ENCODE results near the gene SORD.
"Not testable (repeated sequence)": the region's sequence is repeated elsewhere in the genome, so short reads cannot be mapped to it uniquely, and the experiment has no call there.

The SORD gene

GRCh38 chr15:45022871-45023658, at the start of gene SORD:
Gene SORD (plus strand): TSS chr15:45023195. CDS start chr15:45023284, 89 bp downstream.
- DNase-seq: peak; percentile 93

GRCh38 chr15:44976183-44976582, 46.8 kb upstream of the SORD start:
- not testable (repeated sequence) for DNase-seq

GRCh38 chr15:44977781-44978180, 45.2 kb upstream of the SORD start:
- not testable (repeated sequence) for DNase-seq

GRCh38 chr15:44979617-44980339, 43.2 kb upstream of the SORD start:
- not testable (repeated sequence) for DNase-seq

- DNase-seq: not testable (repeated sequence)
Measured at GRCh38 chr15:44984144-44984543, 38.9 kb upstream of the SORD start.

- not testable (repeated sequence) for DNase-seq
Measured at GRCh38 chr15:44986346-44987055, 36.5 kb upstream of the SORD start.

- not testable (repeated sequence) for DNase-seq
Measured at GRCh38 chr15:44987711-44988110, 35.3 kb upstream of the SORD start.

- DNase-seq: not testable (repeated sequence)
Measured at GRCh38 chr15:44988184-44988869, 34.7 kb upstream of the SORD start.

GRCh38 chr15:44988870-44989219, 34.1 kb upstream of the SORD start:
- not testable (repeated sequence) for DNase-seq

- DNase-seq: not testable (repeated sequence)
Measured at GRCh38 chr15:44997632-44998031, 25.4 kb upstream of the SORD start.

GRCh38 chr15:44999105-44999504, 23.9 kb upstream of the SORD start:
- no peak for DNase-seq

- DNase-seq: not testable (repeated sequence)
Measured at GRCh38 chr15:45001180-45001579, 21.8 kb upstream of the SORD start.

- not testable (repeated sequence) for DNase-seq
Measured at GRCh38 chr15:45003731-45004410, 19.1 kb upstream of the SORD start.

- not testable (repeated sequence) for DNase-seq
Measured at GRCh38 chr15:45004590-45005175, 18.3 kb upstream of the SORD start.

- no peak for DNase-seq
Measured at GRCh38 chr15:45009046-45009445, 13.9 kb upstream of the SORD start.

GRCh38 chr15:45015114-45015513, 7.9 kb upstream of the SORD start:
- not testable (repeated sequence) for DNase-seq

GRCh38 chr15:45020222-45020900, 2.6 kb upstream of the SORD start:
- not testable (repeated sequence) for DNase-seq

- DNase-seq: not testable (repeated sequence)
Measured at GRCh38 chr15:45020901-45021259, 2.1 kb upstream of the SORD start.

- no peak for DNase-seq
Measured at GRCh38 chr15:45021348-45021747, 1.6 kb upstream of the SORD start.

- no peak for DNase-seq
Measured at GRCh38 chr15:45023659-45024225, 747 bp downstream of the SORD start.

GRCh38 chr15:45024649-45025048, 1.7 kb downstream of the SORD start:
- DNase-seq: not testable (repeated sequence)

All from midbrain (tissue), 1 donor.